ENCODE results near the gene UBN1.

DNA sequence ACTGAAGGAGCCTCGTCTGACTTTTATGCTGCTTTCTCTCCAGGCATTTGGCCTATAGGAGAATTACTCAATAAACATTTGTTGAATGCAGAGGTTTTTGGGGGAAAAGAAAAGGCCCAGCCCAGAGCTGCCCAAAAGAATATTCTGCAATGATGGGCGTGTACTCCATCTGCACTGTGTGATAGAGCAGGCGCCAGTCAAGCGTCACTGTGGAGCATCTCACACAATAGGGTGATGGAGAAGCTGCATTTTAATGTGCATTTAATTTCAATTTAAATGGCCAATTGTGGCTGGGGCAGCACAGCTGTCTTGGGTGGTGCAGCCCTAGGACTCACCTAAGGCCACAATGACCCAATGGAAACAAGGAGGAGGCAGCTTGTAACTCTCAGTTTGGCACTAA is 20.8 kb upstream of the UBN1 start:
- TF ChIP-seq, protein P1, sequence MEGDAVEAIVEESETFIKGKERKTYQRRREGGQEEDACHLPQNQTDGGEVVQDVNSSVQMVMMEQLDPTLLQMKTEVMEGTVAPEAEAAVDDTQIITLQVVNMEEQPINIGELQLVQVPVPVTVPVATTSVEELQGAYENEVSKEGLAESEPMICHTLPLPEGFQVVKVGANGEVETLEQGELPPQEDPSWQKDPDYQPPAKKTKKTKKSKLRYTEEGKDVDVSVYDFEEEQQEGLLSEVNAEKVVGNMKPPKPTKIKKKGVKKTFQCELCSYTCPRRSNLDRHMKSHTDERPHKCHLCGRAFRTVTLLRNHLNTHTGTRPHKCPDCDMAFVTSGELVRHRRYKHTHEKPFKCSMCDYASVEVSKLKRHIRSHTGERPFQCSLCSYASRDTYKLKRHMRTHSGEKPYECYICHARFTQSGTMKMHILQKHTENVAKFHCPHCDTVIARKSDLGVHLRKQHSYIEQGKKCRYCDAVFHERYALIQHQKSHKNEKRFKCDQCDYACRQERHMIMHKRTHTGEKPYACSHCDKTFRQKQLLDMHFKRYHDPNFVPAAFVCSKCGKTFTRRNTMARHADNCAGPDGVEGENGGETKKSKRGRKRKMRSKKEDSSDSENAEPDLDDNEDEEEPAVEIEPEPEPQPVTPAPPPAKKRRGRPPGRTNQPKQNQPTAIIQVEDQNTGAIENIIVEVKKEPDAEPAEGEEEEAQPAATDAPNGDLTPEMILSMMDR (IDR thresholded peaks at IDR 0.05; ENCODE audit: extremely low read depth in 1 of 2, insufficient read depth in 1 of 2, low read depth in 1 of 2, low read length in 2 of 2), result no peak
- no peak for TF ChIP-seq POLR2A (IDR thresholded peaks at IDR 0.05; ENCODE audit: low read depth, low read length)
- no peak for TF ChIP-seq JUN (IDR thresholded peaks at IDR 0.05; ENCODE audit: borderline replicate concordance, insufficient read depth, insufficient read length, low read depth)
- TF ChIP-seq POLR2AphosphoS5 (IDR thresholded peaks at IDR 0.05; ENCODE audit: insufficient read depth, low read depth, low read length), result no peak
- TF ChIP-seq EZH2 (IDR thresholded peaks at IDR 0.05; ENCODE audit: borderline replicate concordance, low read depth, low read length, severe bottlenecking), result no peak
- TF ChIP-seq MYC (IDR thresholded peaks at IDR 0.05; ENCODE audit: low read depth, low read length), result no peak
- TF ChIP-seq, protein P2, sequence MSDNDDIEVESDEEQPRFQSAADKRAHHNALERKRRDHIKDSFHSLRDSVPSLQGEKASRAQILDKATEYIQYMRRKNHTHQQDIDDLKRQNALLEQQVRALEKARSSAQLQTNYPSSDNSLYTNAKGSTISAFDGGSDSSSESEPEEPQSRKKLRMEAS (IDR thresholded peaks at IDR 0.05; ENCODE audit: insufficient read depth, insufficient read length), result no peak
- TF ChIP-seq FOS (IDR thresholded peaks at IDR 0.05; ENCODE audit: borderline replicate concordance, insufficient read depth, low read length), result no peak

Measured in endothelial cell of umbilical vein (primary cell).